PC-9 (cell line): ENCODE data around the gene EXT2.

Experiments
- CTCF ChIP-seq: fragments of 200-600 bp; sonication (generic); conservative IDR thresholded peaks from 2 replicates; pipeline ENCODE4 v1.6.1; 2017; ENCODE audit warnings: mixed run types, antibody characterized with exemption, mild to moderate bottlenecking, moderate library complexity
- EZH2 ChIP-seq: fragments of 200-600 bp; sonication (generic); IDR thresholded peaks from 2 replicates; pipeline ENCODE4 v1.8.0; 2017; ENCODE audit warnings: antibody characterized with exemption, low read depth

DNA sequence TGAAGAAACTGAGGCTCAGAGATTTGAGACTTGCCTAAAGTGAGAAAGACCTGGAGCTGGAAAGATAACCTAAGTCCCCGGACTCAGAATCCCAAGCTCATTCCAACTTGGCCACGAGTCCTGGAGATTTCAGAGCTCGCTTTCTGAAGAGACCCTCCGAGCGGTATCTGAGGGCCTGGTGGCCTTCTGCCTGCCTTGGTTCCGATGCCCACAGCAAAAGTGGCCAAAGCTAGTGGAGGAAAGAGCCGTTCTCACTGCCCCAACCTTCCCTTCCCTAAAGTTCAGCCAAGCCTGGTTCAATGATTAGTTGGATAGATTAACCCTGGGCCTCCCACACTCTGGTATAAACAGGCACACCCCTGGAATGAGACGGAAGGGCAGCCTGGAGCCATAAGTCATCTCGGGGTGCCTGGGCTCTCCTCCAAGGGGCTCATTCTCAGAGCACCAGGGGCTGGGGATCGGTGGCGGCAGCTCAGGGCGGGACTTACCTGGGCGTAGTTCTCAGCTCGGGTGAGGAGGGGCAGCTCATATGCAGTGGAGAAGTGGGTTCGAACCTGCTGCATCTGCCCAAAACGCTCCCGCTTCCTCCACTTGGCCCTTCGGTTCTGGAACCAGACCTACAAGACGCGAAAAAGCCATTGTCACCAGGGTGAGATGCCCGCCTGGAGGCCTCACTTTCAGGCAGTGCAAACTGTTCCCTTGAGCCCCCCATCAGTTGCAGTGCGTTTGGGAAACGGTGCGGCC is 171.7 kb downstream of the EXT2 start:
- TF ChIP-seq CTCF (no peak), EZH2 (no peak)
